ENCODE data around the gene GPR52. TPM values are rescaled to one million over a fixed set of nuclear protein-coding genes. Genes with fewer than 3 reads are reported as not detected.

GPR52 gene
- total RNA-seq (ENCODE audit: low replicate concordance), result 2.9 TPM in 1 of 2 replicates, not detected in the other

- DNase-seq (ENCODE audit: low read depth), result no peak
- no peak within 1 kb of the TSS for H3K4me3 ChIP-seq (ENCODE audit: low read depth, low read length)
- TF ChIP-seq, protein P1, sequence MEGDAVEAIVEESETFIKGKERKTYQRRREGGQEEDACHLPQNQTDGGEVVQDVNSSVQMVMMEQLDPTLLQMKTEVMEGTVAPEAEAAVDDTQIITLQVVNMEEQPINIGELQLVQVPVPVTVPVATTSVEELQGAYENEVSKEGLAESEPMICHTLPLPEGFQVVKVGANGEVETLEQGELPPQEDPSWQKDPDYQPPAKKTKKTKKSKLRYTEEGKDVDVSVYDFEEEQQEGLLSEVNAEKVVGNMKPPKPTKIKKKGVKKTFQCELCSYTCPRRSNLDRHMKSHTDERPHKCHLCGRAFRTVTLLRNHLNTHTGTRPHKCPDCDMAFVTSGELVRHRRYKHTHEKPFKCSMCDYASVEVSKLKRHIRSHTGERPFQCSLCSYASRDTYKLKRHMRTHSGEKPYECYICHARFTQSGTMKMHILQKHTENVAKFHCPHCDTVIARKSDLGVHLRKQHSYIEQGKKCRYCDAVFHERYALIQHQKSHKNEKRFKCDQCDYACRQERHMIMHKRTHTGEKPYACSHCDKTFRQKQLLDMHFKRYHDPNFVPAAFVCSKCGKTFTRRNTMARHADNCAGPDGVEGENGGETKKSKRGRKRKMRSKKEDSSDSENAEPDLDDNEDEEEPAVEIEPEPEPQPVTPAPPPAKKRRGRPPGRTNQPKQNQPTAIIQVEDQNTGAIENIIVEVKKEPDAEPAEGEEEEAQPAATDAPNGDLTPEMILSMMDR (IDR thresholded peaks at IDR 0.05; ENCODE audit: insufficient read depth, low read length), result no peak
Measured at GRCh38 chr1:174447866-174448530, at the start of gene GPR52. Gene GPR52 (plus strand): TSS chr1:174447964. CDS start chr1:174448112, 148 bp downstream.

GRCh38 chr1:174398246-174398645, 49.5 kb upstream of the GPR52 start:
- no peak overlapping the region for H3K4me3 ChIP-seq (ENCODE audit: low read depth, low read length)
- TF ChIP-seq, protein P1 (IDR thresholded peaks at IDR 0.05; ENCODE audit: insufficient read depth, low read length), result no peak
- DNase-seq (ENCODE audit: low read depth), result no peak

GRCh38 chr1:174399211-174399610, 48.6 kb upstream of the GPR52 start:
- TF ChIP-seq, protein P1 (IDR thresholded peaks at IDR 0.05; ENCODE audit: insufficient read depth, low read length), result no peak
- H3K4me3 ChIP-seq (ENCODE audit: low read depth, low read length), result no peak overlapping the region
- DNase-seq (ENCODE audit: low read depth), result no peak

DNA sequence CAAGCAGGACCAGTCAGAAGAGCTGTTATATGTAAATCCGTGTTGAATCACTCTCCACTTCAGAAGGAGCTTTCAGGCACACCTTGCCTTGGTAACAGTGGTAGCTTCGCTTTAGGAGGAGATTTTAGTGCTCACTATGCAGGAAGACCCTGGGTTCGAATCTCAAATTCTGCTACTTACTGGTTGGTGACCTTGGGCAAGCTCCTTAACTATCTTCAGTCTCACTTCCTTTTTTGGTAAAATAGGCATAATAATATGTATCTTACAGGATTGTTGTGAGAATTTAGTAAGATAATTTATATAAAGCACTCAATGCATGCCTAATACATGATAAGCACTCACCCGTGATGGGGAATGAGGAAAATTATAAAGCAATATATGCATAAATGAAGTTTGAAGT, 46.7 kb upstream of the GPR52 start:
- TF ChIP-seq, protein P1 (IDR thresholded peaks at IDR 0.05; ENCODE audit: insufficient read depth, low read length), result no peak
- no peak for DNase-seq (ENCODE audit: low read depth)
- no peak overlapping the region for H3K4me3 ChIP-seq (ENCODE audit: low read depth, low read length)

DNA sequence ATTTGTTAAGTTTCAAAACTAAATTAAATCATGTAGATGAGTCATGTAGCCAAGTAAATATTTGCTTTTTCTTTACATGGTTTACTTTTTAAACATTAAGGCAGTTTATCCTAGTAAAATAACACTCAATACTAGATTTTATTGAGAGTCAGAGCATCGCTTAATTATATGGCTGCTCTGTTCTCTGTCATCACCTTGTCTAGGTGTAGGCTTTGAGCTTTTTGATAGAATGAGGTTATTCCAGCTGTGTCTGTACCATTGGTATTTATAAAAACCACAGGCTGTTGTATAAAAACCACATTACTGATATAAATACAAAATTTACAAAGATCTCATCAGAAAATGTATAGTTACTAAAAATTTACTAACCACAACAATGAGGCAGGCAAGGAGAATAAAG, 42.5 kb upstream of the GPR52 start:
- TF ChIP-seq, protein P1 (IDR thresholded peaks at IDR 0.05; ENCODE audit: insufficient read depth, low read length), result no peak
- no peak for DNase-seq (ENCODE audit: low read depth)
- H3K4me3 ChIP-seq (ENCODE audit: low read depth, low read length), result no peak overlapping the region

- no peak for DNase-seq (ENCODE audit: low read depth)
- TF ChIP-seq, protein P1 (IDR thresholded peaks at IDR 0.05; ENCODE audit: insufficient read depth, low read length), result no peak
- H3K4me3 ChIP-seq (ENCODE audit: low read depth, low read length), result no peak overlapping the region
Measured at GRCh38 chr1:174406421-174406820, 41.3 kb upstream of the GPR52 start.

- TF ChIP-seq, protein P1 (IDR thresholded peaks at IDR 0.05; ENCODE audit: insufficient read depth, low read length), result no peak
- H3K4me3 ChIP-seq (ENCODE audit: low read depth, low read length), result no peak overlapping the region
- DNase-seq (ENCODE audit: low read depth), result no peak
Measured at GRCh38 chr1:174407665-174408064, 40.1 kb upstream of the GPR52 start.
